IMR-90 (cell line): Measurements from ENCODE around the gene GPRC5B. TPM values are rescaled to one million over a fixed set of nuclear protein-coding genes. Genes with fewer than 3 reads are reported as not detected.

Source experiments
- ATAC-seq: fragments of 200-7000 bp; cut with Tn5 transposase; 2 replicates; pipeline ENCODE4 v1.9.1; 2020; ENCODE audit warnings: low read depth, mild to moderate bottlenecking, moderate library complexity
- BruUV-seq: library from RNA; stranded (reverse); fragments of 400-500 nt; replicated peaks from 2 replicates; lab custom pipeline; 2021; lab: Mats Ljungman, UMichigan
- CTCF ChIA-PET: fragments of 300-600 bp; formaldehyde crosslinking; extraction: SDS; loops from one replicate; lab custom pipeline; 2021; ENCODE audit warnings: antibody characterized with exemption; lab: Yijun Ruan, JAX
- POLR2A ChIA-PET: fragments of 300-600 bp; sonication (Branson Sonifier 250); formaldehyde crosslinking; loops from one replicate; lab custom pipeline; 2022; ENCODE audit warnings: antibody characterized with exemption; ENCODE audit not compliant: unreplicated experiment; lab: Charles Lee
- DNase-seq: peaks from one replicate; pipeline ENCODE4 v3.0.0; 2013
- H2AFZ ChIP-seq: replicated peaks from 2 replicates; pipeline ENCODE3; 2013; ENCODE audit warnings: low read length, mild to moderate bottlenecking; ENCODE audit not compliant: poor library complexity
- H2AK5ac ChIP-seq: 2 replicates; pipeline ENCODE4 v1.6.1; 2013; ENCODE audit warnings: low read depth, low read length, inconsistent platforms
- H2AK9ac ChIP-seq: replicated peaks from 2 replicates; pipeline ENCODE3; 2013; ENCODE audit warnings: mild to moderate bottlenecking, low read depth, low read length, moderate library complexity; ENCODE audit not compliant: poor library complexity
- H2BK120ac ChIP-seq: 2 replicates; pipeline ENCODE4 v1.6.1; 2013; ENCODE audit warnings: low read depth, low read length, inconsistent platforms
- H2BK15ac ChIP-seq: 3 replicates; pipeline ENCODE4 v1.6.1; 2013; ENCODE audit warnings: low read depth, low read length, inconsistent platforms
- H2BK20ac ChIP-seq: 2 replicates; pipeline ENCODE4 v1.6.1; 2013; ENCODE audit warnings: low read depth, mild to moderate bottlenecking, inconsistent platforms, low read length, moderate library complexity
- H2BK5ac ChIP-seq: 2 replicates; pipeline ENCODE4 v1.6.1; 2013; ENCODE audit warnings: mild to moderate bottlenecking, low read depth, low read length, inconsistent platforms; ENCODE audit not compliant: poor library complexity, severe bottlenecking
- H3K14ac ChIP-seq: replicated peaks from 2 replicates; pipeline ENCODE4 v1.6.1; 2013; ENCODE audit warnings: low read depth, low read length, inconsistent platforms
- H3K18ac ChIP-seq: 2 replicates; pipeline ENCODE4 v1.6.1; 2013; ENCODE audit warnings: low read depth, low read length, control low read depth
- H3K23ac ChIP-seq: 2 replicates; pipeline ENCODE4 v1.6.1; 2013; ENCODE audit warnings: low read depth, low read length, inconsistent platforms
- H3K27ac ChIP-seq: 2 replicates; pipeline ENCODE4 v1.5.1; 2013; ENCODE audit warnings: mild to moderate bottlenecking, control low read depth, low read length; ENCODE audit not compliant: insufficient read depth
- H3K27me3 ChIP-seq: 2 replicates; pipeline ENCODE4 v1.6.1; 2013; ENCODE audit warnings: low read length; ENCODE audit not compliant: control insufficient read depth, insufficient read depth
- H3K36me3 ChIP-seq: 2 replicates; pipeline ENCODE4 v1.6.1; 2013; ENCODE audit warnings: low read length, mixed read lengths; ENCODE audit not compliant: control insufficient read depth, insufficient read depth
- H3K4ac ChIP-seq: 2 replicates; pipeline ENCODE4 v1.6.1; 2013; ENCODE audit warnings: low read depth, low read length, inconsistent platforms
- H3K4me1 ChIP-seq: 2 replicates; pipeline ENCODE4 v1.6.1; 2013; ENCODE audit warnings: low read length, mixed read lengths; ENCODE audit not compliant: control insufficient read depth, insufficient read depth
- H3K4me2 ChIP-seq: 2 replicates; pipeline ENCODE4 v1.6.1; 2013; ENCODE audit warnings: low read depth, mild to moderate bottlenecking, control low read depth, low read length, moderate library complexity
- H3K4me3 ChIP-seq: 2 replicates; pipeline ENCODE4 v1.5.1; 2013; ENCODE audit warnings: low read depth, mild to moderate bottlenecking, control low read depth, low read length, moderate library complexity; ENCODE audit not compliant: insufficient read depth
- H3K56ac ChIP-seq: 2 replicates; pipeline ENCODE4 v1.6.1; 2013; ENCODE audit warnings: low read length, inconsistent platforms; ENCODE audit not compliant: insufficient read depth; ENCODE audit errors: extremely low read depth
- H3K79me1 ChIP-seq, 2 experiments: 2 replicates each; pipeline ENCODE4 v1.6.1; 2013; ENCODE audit warnings: low read length in 2 of 2, inconsistent platforms in 1 of 2, low read depth in 1 of 2
- H3K9ac ChIP-seq: 2 replicates; pipeline ENCODE4 v1.6.1; 2013; ENCODE audit warnings: low read depth, low read length, control low read depth
- H3K9me1 ChIP-seq: 2 replicates; pipeline ENCODE4 v1.6.1; 2013; ENCODE audit warnings: low read length, inconsistent platforms; ENCODE audit not compliant: insufficient read depth
- H3K9me3 ChIP-seq: 2 replicates; pipeline ENCODE4 v1.6.1; 2013; ENCODE audit warnings: low read length; ENCODE audit not compliant: control insufficient read depth, insufficient read depth
- H4K20me1 ChIP-seq: 2 replicates; pipeline ENCODE4 v1.6.1; 2013; ENCODE audit warnings: low read length, inconsistent platforms; ENCODE audit not compliant: insufficient read depth
- H4K5ac ChIP-seq: 2 replicates; pipeline ENCODE4 v1.6.1; 2013; ENCODE audit warnings: mild to moderate bottlenecking, low read depth, low read length, control low read depth
- H4K8ac ChIP-seq, 2 experiments: 2 replicates each; pipeline ENCODE4 v1.6.1; 2013; ENCODE audit warnings: low read depth in 2 of 2, low read length in 2 of 2, control low read depth in 1 of 2, inconsistent platforms in 1 of 2
- H4K91ac ChIP-seq: 2 replicates; pipeline ENCODE4 v1.6.1; 2013; ENCODE audit warnings: low read depth, low read length, inconsistent platforms; ENCODE audit not compliant: insufficient read depth
- BHLHE40 ChIP-seq: fragments of 150-350 bp; IDR thresholded peaks from 2 replicates; pipeline ENCODE4 v1.6.1; 2016; ENCODE audit warnings: mild to moderate bottlenecking, low read depth, low read length
- CEBPB ChIP-seq: IDR thresholded peaks from 2 replicates; pipeline ENCODE4 v1.6.1; 2012; ENCODE audit warnings: low read depth, low read length, improper control_type of control experiment
- CHD1 ChIP-seq: IDR thresholded peaks from 2 replicates; pipeline ENCODE4 v1.6.1; 2012; ENCODE audit warnings: low read depth, low read length, improper control_type of control experiment
- ELK1 ChIP-seq: fragments of 150-350 bp; IDR thresholded peaks from 2 replicates; pipeline ENCODE4 v1.6.1; 2016; ENCODE audit warnings: low read depth, mild to moderate bottlenecking, low read length, moderate library complexity, borderline replicate concordance
- FOS ChIP-seq: fragments of 150-350 bp; IDR thresholded peaks from 2 replicates; pipeline ENCODE4 v1.6.1; 2016; ENCODE audit warnings: low read depth, low read length
- MAFK ChIP-seq: IDR thresholded peaks from 2 replicates; pipeline ENCODE4 v1.6.1; 2012; ENCODE audit warnings: low read depth, low read length, improper control_type of control experiment
- MAZ ChIP-seq: IDR thresholded peaks from 2 replicates; pipeline ENCODE4 v1.6.1; 2012; ENCODE audit warnings: low read depth, mild to moderate bottlenecking, low read length, improper control_type of control experiment, moderate library complexity, borderline replicate concordance
- MXI1 ChIP-seq: IDR thresholded peaks from 2 replicates; pipeline ENCODE4 v1.6.1; 2012; ENCODE audit warnings: low read depth, mild to moderate bottlenecking, low read length, moderate library complexity, borderline replicate concordance
- NFE2L2 ChIP-seq: fragments of 150-350 bp; IDR thresholded peaks from 2 replicates; pipeline ENCODE4 v1.6.1; 2016; ENCODE audit warnings: low read depth, mild to moderate bottlenecking, low read length
- POLR2A ChIP-seq: IDR thresholded peaks from 2 replicates; pipeline ENCODE4 v1.6.1; 2012; ENCODE audit warnings: mild to moderate bottlenecking, low read depth, low read length
- RAD21 ChIP-seq: IDR thresholded peaks from 2 replicates; pipeline ENCODE4 v1.6.1; 2012; ENCODE audit warnings: low read length, improper control_type of control experiment
- RCOR1 ChIP-seq: IDR thresholded peaks from 2 replicates; pipeline ENCODE4 v1.6.1; 2012; ENCODE audit warnings: mild to moderate bottlenecking, low read length, improper control_type of control experiment; ENCODE audit not compliant: insufficient replicate concordance
- RFX5 ChIP-seq: IDR thresholded peaks from 2 replicates; pipeline ENCODE4 v1.8.0; 2012; ENCODE audit warnings: low read depth, mild to moderate bottlenecking, low read length, moderate library complexity
- SMC3 ChIP-seq: fragments of 150-350 bp; IDR thresholded peaks from 2 replicates; pipeline ENCODE4 v1.6.1; 2016; ENCODE audit warnings: low read depth, mild to moderate bottlenecking, antibody characterized with exemption, low read length, moderate library complexity
- WGBS, 2 experiments: methylation state at CpG; one replicate each; pipeline versions ENCODE4 v1.1.5 to v1.1.7; 2013; ENCODE audit warnings: missing lambda C conversion rate in 2 of 2; ENCODE audit not compliant: insufficient read length in 1 of 2; ENCODE audit errors: extremely low coverage in 2 of 2; 5-methylcytosine and 5-hydroxymethylcytosine counted together
- dilution Hi-C: fragments of 300-500 bp; cut with HindIII; formaldehyde crosslinking; loops from one replicate; pipeline ENCODE4 v1.14.3; 2018; ENCODE audit warnings: low sequenced_read_pairs; ENCODE audit not compliant: unreplicated experiment
- in situ Hi-C: fragments of 300-500 bp; cut with MboI; formaldehyde crosslinking; loops from 3 replicates; pipeline ENCODE4 v1.14.3; 2019; ENCODE audit warnings: low sequenced_read_pairs, inconsistent platforms, mixed read lengths
- intact Hi-C: fragments of 100-400 bp; cut with micrococcal nuclease; formaldehyde crosslinking; loops from 2 replicates; pipeline ENCODE4 v1.10.0; 2022
- polyA plus RNA-seq, 3 experiments: library from polyadenylated mRNA; depleted of rRNA; stranded (reverse); fragments of >200 nt; gene quantifications; 2 replicates each; pipeline ENCODE4 v1.2.3, GENCODE V29; 2012; ENCODE audit warnings: low replicate concordance in 1 of 3
- total RNA-seq: library from RNA; depleted of rRNA; stranded (reverse); fragments of >200 nt; gene quantifications from 2 replicates; pipeline ENCODE4 v1.2.3, GENCODE V29; 2012
- TF ChIP-seq, protein P1 (sequence below): fragments of 150-350 bp; IDR thresholded peaks from 2 replicates; pipeline ENCODE4 v1.6.1; 2017; ENCODE audit warnings: mild to moderate bottlenecking, antibody characterized with exemption, low read length, low read depth
- TF ChIP-seq, protein P2 (sequence below): conservative IDR thresholded peaks from 2 replicates; pipeline ENCODE4 v1.5.1; 2012; ENCODE audit warnings: mild to moderate bottlenecking, low read depth, low read length, improper control_type of control experiment

GPRC5B gene
- total and polyA plus RNA-seq, 2 of the 4 experiments (the other 2 are of a cell fraction): 2.5 to 8.5 TPM

GRCh38 chr16:19881028-19881427 lies 3.6 kb downstream of the GPRC5B start:
- dilution Hi-C loops (loop anchor here (25.0 kb wide), 1 partner anchor 269 kb away; no protein-coding TSS in a partner anchor), intact Hi-C loops (no loop called here), in situ Hi-C loops (loop anchor here (25.0 kb wide), 1 partner anchor 769 kb away; the partner anchor contains the start of gene ITPRIPL2)
- no peaks in the 10 kb centered on the region for H3K36me3 ChIP-seq
- H2AK5ac ChIP-seq: no peak overlapping the region
- H3K27me3 ChIP-seq: peaks cover 11% of the 10 kb centered on the region
- no peak overlapping the region for H2BK120ac ChIP-seq
- H3K9ac ChIP-seq: no peak overlapping the region
- no peak overlapping the region for H3K56ac ChIP-seq
- H3K4me3 ChIP-seq: no peak overlapping the region
- no peak overlapping the region for H2AFZ ChIP-seq
- POLR2A ChIA-PET: no interaction called here
- DNase-seq (no peak), ATAC-seq (no peak)
- no peaks in the 10 kb centered on the region for H3K9me3 ChIP-seq
- no peak overlapping the region for H2BK20ac ChIP-seq
- H3K18ac ChIP-seq: no peak overlapping the region
- no peak overlapping the region for H3K27ac ChIP-seq
- no peak overlapping the region for H2AK9ac ChIP-seq
- no peak overlapping the region for H2BK15ac ChIP-seq
- no CpG with 5 or more reads among the region's 7 CpGs for WGBS, 2 experiments
- no TSS peak for BruUV-seq
- no peak overlapping the region for H4K91ac ChIP-seq
- H3K14ac ChIP-seq: no peak overlapping the region
- peaks cover 4% of the 10 kb centered on the region; the same call in 1 of the 2 replicates for H4K20me1 ChIP-seq
- H3K4ac ChIP-seq: no peak overlapping the region
- H3K4me2 ChIP-seq: no peak overlapping the region
- H3K23ac ChIP-seq: no peak overlapping the region
- CTCF ChIA-PET: no interaction called here
- peaks cover 5% of the 10 kb centered on the region; the same call in 1 of the 2 replicates for H3K4me1 ChIP-seq
- no peak overlapping the region for H4K8ac ChIP-seq
- H3K9me1 ChIP-seq: no peaks in the 10 kb centered on the region; the same call in 1 of the 2 replicates
- peaks cover 0 to 8% of the 10 kb centered on the region in 2 experiments; a peak in 1 of 4 replicates for H3K79me1 ChIP-seq
- no peak overlapping the region for H2BK5ac ChIP-seq
- TF ChIP-seq CHD1 (no peak), NFE2L2 (no peak), RCOR1 (no peak), SMC3 (no peak), MXI1 (no peak), POLR2A (no peak), MAFK (no peak), RAD21 (no peak), RFX5 (no peak), ELK1 (no peak), CEBPB (no peak), BHLHE40 (no peak), MAZ (no peak), FOS (no peak)
- TF ChIP-seq, protein P1, sequence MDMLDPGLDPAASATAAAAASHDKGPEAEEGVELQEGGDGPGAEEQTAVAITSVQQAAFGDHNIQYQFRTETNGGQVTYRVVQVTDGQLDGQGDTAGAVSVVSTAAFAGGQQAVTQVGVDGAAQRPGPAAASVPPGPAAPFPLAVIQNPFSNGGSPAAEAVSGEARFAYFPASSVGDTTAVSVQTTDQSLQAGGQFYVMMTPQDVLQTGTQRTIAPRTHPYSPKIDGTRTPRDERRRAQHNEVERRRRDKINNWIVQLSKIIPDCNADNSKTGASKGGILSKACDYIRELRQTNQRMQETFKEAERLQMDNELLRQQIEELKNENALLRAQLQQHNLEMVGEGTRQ: no peak
- TF ChIP-seq, protein P2, sequence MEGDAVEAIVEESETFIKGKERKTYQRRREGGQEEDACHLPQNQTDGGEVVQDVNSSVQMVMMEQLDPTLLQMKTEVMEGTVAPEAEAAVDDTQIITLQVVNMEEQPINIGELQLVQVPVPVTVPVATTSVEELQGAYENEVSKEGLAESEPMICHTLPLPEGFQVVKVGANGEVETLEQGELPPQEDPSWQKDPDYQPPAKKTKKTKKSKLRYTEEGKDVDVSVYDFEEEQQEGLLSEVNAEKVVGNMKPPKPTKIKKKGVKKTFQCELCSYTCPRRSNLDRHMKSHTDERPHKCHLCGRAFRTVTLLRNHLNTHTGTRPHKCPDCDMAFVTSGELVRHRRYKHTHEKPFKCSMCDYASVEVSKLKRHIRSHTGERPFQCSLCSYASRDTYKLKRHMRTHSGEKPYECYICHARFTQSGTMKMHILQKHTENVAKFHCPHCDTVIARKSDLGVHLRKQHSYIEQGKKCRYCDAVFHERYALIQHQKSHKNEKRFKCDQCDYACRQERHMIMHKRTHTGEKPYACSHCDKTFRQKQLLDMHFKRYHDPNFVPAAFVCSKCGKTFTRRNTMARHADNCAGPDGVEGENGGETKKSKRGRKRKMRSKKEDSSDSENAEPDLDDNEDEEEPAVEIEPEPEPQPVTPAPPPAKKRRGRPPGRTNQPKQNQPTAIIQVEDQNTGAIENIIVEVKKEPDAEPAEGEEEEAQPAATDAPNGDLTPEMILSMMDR: no peak
- H4K5ac ChIP-seq: no peak overlapping the region
